NT2/D1 (cell line): ENCODE measurements around the gene ARAP2.

ENCODE experiments used
- DNase-seq: peaks from one replicate; pipeline ENCODE4 v3.0.0-alpha.2; 2011; ENCODE audit warnings: low read depth, low spot score
- H3K27me3 ChIP-seq: 2 replicates; pipeline ENCODE4 v1.6.0; 2011; ENCODE audit warnings: mild to moderate bottlenecking; ENCODE audit not compliant: insufficient read length, insufficient read depth
- H3K36me3 ChIP-seq: 2 replicates; pipeline ENCODE4 v1.6.1; 2011; ENCODE audit warnings: mild to moderate bottlenecking, low read length, mixed read lengths; ENCODE audit not compliant: insufficient read depth, insufficient read length
- H3K4me1 ChIP-seq: 2 replicates; pipeline ENCODE4 v1.5.1; 2011; ENCODE audit not compliant: insufficient read depth, insufficient read length
- H3K4me3 ChIP-seq: 2 replicates; pipeline ENCODE4 v1.5.1; 2011; ENCODE audit warnings: low read depth; ENCODE audit not compliant: insufficient read length
- H3K9ac ChIP-seq: 2 replicates; pipeline ENCODE4 v1.6.0; 2011; ENCODE audit warnings: low read depth; ENCODE audit not compliant: insufficient read length
- H3K9me3 ChIP-seq: 2 replicates; pipeline ENCODE4 v1.5.1; 2011; ENCODE audit warnings: mild to moderate bottlenecking, low read length; ENCODE audit not compliant: insufficient read depth
- SUZ12 ChIP-seq: IDR thresholded peaks from 2 replicates; pipeline ENCODE4 v1.6.1; 2011; ENCODE audit not compliant: insufficient read length, insufficient read depth; ENCODE audit errors: extremely low read depth
- YY1 ChIP-seq: IDR thresholded peaks from 2 replicates; pipeline ENCODE4 v1.6.1; 2011; ENCODE audit not compliant: insufficient read length, insufficient read depth
- ZNF274 ChIP-seq: IDR thresholded peaks from 2 replicates; pipeline ENCODE4 v1.6.1; 2011; ENCODE audit warnings: mild to moderate bottlenecking, low read depth, low read length

Gene ARAP2

GRCh38 chr4:36078319-36078718, 166.0 kb downstream of the ARAP2 start:
- Histone ChIP-seq H3K36me3 (no peaks in the 10 kb centered on the region), H3K27me3 (no peaks in the 10 kb centered on the region), H3K4me3 (no peak overlapping the region), H3K9me3 (no peaks in the 10 kb centered on the region), H3K9ac (no peak overlapping the region), H3K4me1 (no peaks in the 10 kb centered on the region)
- TF ChIP-seq YY1 (no peak), SUZ12 (no peak), ZNF274 (no peak)
- no peak for DNase-seq

GRCh38 chr4:36072529-36072928, 171.8 kb downstream of the ARAP2 start:
- DNase-seq = no peak
- TF ChIP-seq ZNF274 (no peak), SUZ12 (no peak), YY1 (no peak)
- H3K36me3 ChIP-seq = no peaks in the 10 kb centered on the region

GRCh38 chr4:36067116-36067515, 177.2 kb downstream of the ARAP2 start:
- Histone ChIP-seq H3K9me3 (no peaks in the 10 kb centered on the region), H3K36me3 (no peaks in the 10 kb centered on the region), H3K27me3 (no peaks in the 10 kb centered on the region), H3K9ac (no peak overlapping the region), H3K4me1 (no peaks in the 10 kb centered on the region), H3K4me3 (no peak overlapping the region)
- TF ChIP-seq SUZ12 (no peak), YY1 (no peak), ZNF274 (no peak)
- DNase-seq = no peak

More at GRCh38 chr4:36072529-36072928, 171.8 kb downstream of the ARAP2 start:
- Histone ChIP-seq H3K4me3 (no peak overlapping the region), H3K9me3 (no peaks in the 10 kb centered on the region), H3K4me1 (no peaks in the 10 kb centered on the region), H3K9ac (no peak overlapping the region), H3K27me3 (no peaks in the 10 kb centered on the region)

GRCh38 chr4:36065274-36065871, 178.9 kb downstream of the ARAP2 start:
- TF ChIP-seq SUZ12 = no peak
- TF ChIP-seq YY1 = no peak
- TF ChIP-seq ZNF274 = no peak
- no peaks in the 10 kb centered on the region for H3K4me1 ChIP-seq
- no peaks in the 10 kb centered on the region for H3K36me3 ChIP-seq
- no peaks in the 10 kb centered on the region for H3K9me3 ChIP-seq
- H3K27me3 ChIP-seq = no peaks in the 10 kb centered on the region
- H3K4me3 ChIP-seq = no peak overlapping the region
- no peak for DNase-seq
- H3K9ac ChIP-seq = no peak overlapping the region

- H3K4me1 ChIP-seq = no peaks in the 10 kb centered on the region
- H3K9ac ChIP-seq = no peak overlapping the region
- TF ChIP-seq SUZ12 (no peak), YY1 (no peak), ZNF274 (no peak)
- H3K4me3 ChIP-seq = no peak overlapping the region
- peak; percentile 11 for DNase-seq
- no peaks in the 10 kb centered on the region for H3K9me3 ChIP-seq
- H3K36me3 ChIP-seq = no peaks in the 10 kb centered on the region
- no peaks in the 10 kb centered on the region for H3K27me3 ChIP-seq
Measured at GRCh38 chr4:36064117-36064516, 180.2 kb downstream of the ARAP2 start.

GRCh38 chr4:36056136-36056535, 188.2 kb downstream of the ARAP2 start:
- TF ChIP-seq ZNF274 (no peak), YY1 (no peak), SUZ12 (no peak)
- Histone ChIP-seq H3K4me1 (no peaks in the 10 kb centered on the region), H3K9ac (no peak overlapping the region), H3K36me3 (no peaks in the 10 kb centered on the region), H3K4me3 (no peak overlapping the region), H3K27me3 (no peaks in the 10 kb centered on the region), H3K9me3 (no peaks in the 10 kb centered on the region)
- DNase-seq = no peak

- Histone ChIP-seq H3K36me3 (no peaks in the 10 kb centered on the region), H3K9me3 (no peaks in the 10 kb centered on the region), H3K27me3 (no peaks in the 10 kb centered on the region), H3K4me1 (no peaks in the 10 kb centered on the region), H3K9ac (no peak overlapping the region), H3K4me3 (no peak overlapping the region)
- DNase-seq = no peak
- no peak for TF ChIP-seq ZNF274
- TF ChIP-seq SUZ12 = no peak
- TF ChIP-seq YY1 = no peak
Measured at GRCh38 chr4:36054694-36055422, 189.5 kb downstream of the ARAP2 start.
